PFSK-1 (cell line): ENCODE measurements around the gene MOGAT3.

ENCODE experiments used
- FOXP2 ChIP-seq: optimal IDR thresholded peaks from 2 replicates; pipeline ENCODE3; 2011; ENCODE audit warnings: borderline replicate concordance, control low read depth, inconsistent platforms; ENCODE audit not compliant: insufficient read depth; ENCODE audit errors: extremely low read length, extremely low read depth
- REST ChIP-seq, 2 experiments: IDR thresholded peaks; 2 replicates each; pipeline versions ENCODE4 v1.6.1 to v1.8.0; 2011 to 2012; ENCODE audit warnings: low read depth in 2 of 2, low read length in 2 of 2, control low read depth in 1 of 2, inconsistent platforms in 1 of 2, mild to moderate bottlenecking in 1 of 2, moderate library complexity in 1 of 2; ENCODE audit not compliant: insufficient read depth in 1 of 2

- no peak for TF ChIP-seq REST (IDR thresholded peaks at IDR 0.05; ENCODE audit: insufficient read depth in 1 of 2, low read depth in 2 of 2, low read length in 2 of 2)
- no peak for TF ChIP-seq FOXP2
Measured at GRCh38 chr7:101216001-101216859, 15.4 kb upstream of the MOGAT3 start.
